Suppressor macrophage (primary cell): ENCODE measurements around the gene ICE1.
"Not testable (repeated sequence)": the region's sequence is repeated elsewhere in the genome, so short reads cannot be mapped to it uniquely, and the experiment has no call there.

Experiments
- DNase-seq, 4 experiments: peaks; one replicate each; pipeline ENCODE4 v3.0.0-alpha.2; 2020 to 2022

Gene ICE1

DNA sequence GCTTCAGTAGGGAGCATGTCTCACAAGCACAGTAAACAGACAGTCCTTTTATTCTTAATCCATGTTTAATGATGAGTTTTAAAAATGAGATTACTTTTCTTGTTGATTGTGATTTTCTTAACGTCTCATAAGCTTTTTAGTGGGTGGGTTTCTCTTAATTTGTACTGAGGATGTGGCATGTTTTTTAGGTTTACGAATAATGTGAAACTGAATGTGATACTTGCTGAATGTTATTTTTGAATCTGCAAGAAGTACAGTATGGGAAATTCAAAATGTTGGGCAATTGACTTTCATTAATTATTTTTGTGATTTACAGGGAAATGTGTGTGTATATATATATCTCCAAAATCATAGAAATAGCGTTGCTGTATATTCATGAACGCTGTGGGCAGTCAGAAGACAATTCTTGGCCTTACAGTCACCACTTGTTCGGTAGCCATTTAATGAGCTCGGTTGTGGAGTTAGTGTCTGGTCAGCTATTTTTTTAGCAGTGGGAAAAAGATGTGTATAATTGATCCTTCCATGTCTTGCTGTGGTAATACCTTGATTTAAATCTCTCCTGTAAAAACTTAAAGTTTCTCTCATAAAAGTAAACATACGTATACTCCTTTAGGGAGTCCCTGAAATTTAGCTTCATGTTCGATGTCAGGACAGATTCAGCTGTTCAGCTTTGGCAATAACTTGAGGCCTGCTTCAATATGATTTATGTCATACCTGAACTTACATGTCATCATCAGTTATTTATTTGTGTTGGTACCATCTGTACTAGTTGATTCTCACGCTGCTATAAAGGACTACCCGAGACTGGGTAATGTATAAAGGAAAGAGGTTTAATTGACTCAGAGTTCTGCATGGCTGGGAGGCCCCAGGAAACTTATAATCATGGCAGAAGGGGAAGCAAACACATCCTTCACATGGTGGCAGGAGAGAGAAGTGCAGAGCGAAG is 15.0 kb downstream of the ICE1 start:
- DNase-seq = no peak

DNA sequence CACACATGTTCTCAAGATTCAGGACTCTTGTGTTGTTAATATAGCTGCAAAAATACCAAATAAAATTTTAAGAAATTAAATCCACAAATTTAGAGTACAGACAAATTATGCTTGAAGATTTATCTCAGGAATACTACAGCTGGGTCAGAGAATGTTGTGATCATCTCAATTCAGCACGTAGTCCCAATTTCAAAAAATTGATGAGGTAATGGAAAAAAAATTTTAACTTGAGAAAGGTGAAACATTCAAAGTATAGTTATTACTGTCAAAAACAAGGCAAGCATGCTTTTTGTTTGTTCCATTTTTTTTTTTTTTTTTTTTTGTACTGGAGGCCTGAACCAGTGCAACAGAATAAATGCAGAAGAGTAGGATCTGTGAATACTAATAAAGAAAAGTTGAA is 29.4 kb downstream of the ICE1 start:
- DNase-seq = no peak

DNA sequence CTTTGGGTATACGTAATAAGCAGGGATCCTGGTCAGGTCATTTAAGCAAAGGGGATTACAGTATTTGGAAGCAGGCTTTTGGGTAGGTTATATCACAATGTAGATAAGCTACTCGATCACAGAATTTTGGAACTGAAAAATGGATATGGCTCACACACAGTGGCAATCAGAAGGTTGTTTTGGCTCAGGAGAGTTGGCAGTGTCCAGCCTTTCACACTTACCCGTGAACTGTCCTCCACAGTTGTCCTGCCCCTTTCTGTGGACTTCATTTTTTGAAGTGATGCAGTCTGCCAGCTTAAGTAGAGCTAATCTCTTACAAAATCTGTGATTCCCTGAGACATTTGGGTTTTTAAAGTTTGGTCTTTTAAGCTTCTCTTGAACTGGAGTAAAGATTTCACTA is 30.7 kb downstream of the ICE1 start:
- no peak for DNase-seq

DNA sequence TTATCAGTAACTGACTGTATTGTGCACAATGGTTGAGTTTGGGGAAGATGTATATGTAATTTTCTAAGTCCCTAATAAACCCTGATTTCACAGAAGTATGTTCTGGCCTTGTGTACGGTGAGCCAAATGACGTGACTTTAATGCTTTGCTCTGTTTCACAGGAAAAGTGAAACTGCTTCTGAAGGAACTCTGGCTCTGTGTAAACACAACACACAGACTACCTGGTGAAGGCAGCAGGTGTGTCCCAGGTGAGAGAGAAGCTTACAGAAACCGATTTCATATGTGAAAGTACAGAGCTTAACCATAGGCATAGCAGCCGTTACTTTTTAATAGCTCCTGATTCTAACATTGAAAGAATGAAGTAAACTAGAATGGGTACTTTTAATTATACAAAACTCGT is 31.9 kb downstream of the ICE1 start:
- DNase-seq = no peak

DNA sequence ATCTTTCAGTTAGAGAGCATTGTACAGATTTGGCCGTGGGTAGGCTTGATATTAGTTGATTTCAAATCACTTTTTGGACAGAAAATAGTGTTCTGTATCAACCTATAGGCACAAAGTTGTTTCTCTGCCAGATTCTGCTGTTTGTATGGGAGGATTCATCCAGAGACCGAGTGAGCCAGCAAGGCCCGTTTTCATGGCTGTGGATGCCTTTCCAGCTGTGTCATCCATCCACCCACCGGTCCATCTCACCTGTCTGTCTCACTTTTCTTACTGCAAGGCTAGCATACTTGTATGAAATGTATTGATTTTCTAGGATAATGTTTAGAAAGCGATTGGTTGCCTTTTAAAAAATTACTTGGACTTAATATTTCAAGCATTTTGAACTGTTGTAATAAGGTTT is 34.4 kb downstream of the ICE1 start:
- no peak for DNase-seq

DNA sequence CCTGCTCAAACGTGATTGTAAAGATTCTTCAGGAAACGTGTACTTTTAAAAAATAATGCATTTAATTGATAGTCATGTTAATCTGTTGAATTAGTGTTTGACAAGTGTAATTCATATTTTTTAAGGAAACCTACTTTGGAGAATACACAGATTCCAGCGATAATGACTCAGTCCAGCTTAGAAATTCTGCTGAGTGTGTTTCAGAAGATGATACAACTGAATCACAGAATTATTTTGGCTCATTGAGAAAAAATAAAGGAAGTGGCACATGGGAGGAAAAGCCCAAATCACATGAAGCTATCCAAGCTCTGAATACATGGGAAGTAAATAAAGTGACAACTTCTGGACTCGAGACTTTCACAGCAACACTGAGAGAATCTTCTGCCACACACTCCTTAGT is 37.8 kb downstream of the ICE1 start:
- peak in 3 of 4 experiments; percentile 13 to 49 (median 36) for DNase-seq

DNA sequence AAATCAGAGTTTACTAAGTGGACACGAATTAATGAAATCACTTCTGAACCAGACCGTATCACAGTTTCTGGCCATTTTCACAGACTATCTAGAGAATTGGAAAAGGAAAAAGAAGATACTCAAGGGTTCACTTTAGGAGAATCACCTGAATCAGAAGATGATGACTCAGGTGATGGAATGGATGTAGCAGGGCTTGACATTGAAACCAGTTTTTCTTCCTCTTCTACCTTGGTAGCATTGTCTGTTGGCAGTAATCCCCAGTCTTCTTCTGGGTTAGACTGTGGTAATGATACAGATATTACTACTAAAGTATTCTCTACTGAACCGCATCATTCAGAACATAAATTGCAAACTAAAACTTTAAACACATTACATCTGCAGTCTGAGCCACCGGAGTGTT is 38.5 kb downstream of the ICE1 start:
- no peak for DNase-seq

DNA sequence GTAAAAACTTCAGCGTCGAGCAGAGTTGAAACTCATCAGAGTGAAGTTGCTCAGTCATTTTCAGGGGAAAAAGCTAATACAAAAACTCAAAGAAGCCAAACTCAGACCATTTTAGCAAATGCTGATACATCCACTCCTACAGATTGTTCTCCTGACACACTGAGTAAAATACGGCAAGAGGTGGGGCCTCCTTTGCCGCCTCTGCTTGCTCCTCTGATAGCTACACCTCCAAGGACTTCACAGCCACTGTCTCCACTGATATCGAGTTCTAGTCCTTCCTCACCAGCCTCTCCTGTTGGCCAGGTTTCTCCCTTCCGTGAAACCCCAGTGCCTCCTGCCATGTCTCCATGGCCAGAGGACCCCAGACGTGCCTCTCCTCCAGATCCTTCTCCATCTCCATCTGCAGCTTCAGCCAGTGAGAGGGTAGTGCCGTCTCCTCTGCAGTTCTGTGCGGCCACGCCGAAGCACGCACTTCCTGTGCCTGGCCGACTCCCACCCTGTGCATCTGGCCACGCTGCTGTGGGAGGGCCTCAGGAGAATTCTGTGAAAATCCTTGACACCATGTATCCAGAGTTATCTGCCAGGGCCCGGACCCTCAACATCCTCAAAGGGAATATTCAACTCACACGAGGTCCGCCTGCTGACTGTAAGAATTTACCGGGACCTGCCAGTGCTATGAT is 41.7 kb downstream of the ICE1 start:
- no peak for DNase-seq

DNA sequence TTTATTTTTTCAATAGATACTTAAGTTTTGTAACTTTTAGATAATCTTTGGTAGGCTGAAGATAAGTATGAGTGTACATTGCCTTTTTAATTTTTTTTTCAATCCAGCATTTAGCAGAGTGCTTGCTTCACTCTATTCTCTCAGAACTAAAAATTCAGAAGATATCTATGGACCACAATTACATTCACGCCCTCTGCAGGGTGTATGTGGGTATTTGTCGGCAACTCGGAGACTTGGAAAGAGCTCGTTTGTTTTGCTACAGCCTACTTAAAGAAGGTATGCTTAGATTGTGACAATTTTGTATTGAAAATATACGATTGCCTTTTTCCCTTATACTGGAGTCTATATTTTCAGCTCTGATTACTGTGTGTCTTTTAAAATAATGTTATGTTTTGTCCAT is 43.8 kb downstream of the ICE1 start:
- DNase-seq = no peak

DNA sequence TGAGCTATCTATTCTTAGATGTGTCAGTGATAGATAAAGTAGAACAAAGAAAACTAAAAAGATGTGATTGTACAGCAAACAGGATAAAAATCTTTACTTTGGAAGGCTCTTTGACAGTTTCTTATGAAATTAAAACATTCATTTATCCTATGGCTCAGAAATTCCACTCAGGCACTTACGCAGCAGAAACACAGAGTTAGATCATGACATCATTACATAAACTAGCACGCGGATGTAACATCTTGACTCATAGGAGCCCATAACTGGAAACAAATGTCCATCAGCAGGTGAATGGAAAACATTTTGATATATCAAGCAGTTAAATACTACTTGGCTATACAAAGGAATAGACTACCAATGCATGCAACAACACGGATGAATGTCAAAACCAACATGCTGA is 45.3 kb downstream of the ICE1 start:
- no peak for DNase-seq

DNA sequence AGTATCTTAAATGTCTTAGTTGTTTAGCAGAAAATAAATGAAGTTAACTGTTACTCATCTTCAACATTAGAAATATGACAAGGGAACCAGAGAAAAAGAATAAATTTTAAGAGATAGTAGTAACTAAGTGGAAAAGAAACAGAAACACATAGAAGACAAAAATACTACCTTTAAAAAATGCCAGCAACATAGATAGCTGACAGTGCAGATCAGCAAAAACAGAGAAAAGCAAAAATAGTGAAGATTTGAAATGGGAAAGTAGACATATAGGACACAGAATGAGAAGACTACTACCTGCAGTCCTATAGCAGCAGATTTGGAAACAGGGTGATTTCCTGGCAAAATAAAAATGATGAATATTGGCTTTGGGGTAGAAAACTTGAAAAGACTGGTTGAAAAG is 48.5 kb downstream of the ICE1 start:
- no peak for DNase-seq

DNA sequence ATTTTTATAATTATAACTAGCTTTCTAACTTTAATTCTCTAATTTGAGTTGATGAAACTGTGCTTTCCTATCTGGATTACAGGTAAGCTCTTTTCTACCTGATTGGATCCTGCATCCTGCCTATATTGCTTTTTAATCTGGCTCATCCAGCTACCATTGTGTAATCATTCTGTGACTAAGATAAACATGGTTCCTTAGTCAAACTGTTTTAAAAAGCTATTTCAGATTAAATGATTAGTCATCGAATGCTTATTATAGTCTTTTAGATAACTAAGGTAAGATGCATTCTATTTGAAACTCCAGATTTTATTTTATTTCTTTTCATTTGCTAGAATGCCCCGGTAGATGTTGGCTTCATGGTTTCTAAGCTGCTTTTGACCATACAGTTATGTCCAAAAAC is 50.7 kb downstream of the ICE1 start:
- no peak for DNase-seq

DNA sequence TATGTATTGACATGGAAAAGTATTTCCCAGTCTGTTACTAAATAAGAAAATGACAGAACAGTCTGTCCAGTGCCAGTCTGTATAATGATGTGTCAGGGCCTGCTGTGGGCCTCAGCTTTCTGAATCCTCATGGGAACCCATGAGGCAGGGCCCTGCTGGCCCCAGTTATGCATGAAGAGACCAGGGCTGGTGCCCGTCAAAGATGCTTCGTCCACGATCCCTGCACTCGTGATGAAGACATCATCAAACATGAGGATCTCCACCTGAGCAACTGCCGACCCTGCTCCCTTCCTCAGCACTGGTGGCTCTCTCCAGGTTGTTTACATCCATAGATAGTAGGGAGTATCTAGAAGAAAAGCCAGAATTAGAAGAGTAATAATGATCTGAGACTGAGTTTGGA is 52.5 kb downstream of the ICE1 start:
- no peak for DNase-seq

DNA sequence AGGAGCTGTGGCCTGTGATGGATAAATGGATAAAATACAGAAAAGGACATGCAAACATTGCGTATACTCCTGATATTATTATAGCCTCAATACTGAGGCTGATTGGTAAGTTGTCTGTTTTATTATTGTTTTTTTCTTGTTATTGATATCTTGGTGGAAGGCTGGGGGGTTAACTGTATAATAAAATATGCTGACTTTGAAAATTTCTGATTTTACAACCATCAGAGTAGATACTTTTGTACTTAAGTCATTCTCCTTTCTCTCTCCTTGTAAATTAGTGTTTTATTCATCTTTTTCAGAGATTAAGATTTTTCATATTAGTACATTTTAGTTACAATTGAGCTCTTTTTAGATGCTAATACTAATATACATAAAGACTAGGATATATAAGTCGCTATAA is 53.5 kb downstream of the ICE1 start:
- no peak for DNase-seq

DNA sequence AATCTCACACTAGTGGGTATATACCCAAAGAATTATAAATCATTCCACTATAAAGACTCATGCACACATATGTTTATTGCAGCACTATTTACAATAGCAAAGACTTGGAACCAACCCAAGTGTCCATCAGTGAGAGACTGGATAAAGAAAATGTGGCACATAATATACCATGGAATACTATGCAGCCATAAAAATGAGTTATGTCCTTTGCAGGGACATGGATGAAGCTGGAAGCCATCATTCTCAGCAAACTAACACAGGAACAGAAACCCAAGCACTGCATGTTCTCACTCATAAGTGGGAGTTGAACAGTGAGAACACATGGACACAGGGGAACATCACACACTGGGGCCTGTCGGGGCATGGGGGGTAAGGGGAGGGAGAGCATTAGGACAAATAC is 57.1 kb downstream of the ICE1 start:
- not testable (repeated sequence) for DNase-seq

DNA sequence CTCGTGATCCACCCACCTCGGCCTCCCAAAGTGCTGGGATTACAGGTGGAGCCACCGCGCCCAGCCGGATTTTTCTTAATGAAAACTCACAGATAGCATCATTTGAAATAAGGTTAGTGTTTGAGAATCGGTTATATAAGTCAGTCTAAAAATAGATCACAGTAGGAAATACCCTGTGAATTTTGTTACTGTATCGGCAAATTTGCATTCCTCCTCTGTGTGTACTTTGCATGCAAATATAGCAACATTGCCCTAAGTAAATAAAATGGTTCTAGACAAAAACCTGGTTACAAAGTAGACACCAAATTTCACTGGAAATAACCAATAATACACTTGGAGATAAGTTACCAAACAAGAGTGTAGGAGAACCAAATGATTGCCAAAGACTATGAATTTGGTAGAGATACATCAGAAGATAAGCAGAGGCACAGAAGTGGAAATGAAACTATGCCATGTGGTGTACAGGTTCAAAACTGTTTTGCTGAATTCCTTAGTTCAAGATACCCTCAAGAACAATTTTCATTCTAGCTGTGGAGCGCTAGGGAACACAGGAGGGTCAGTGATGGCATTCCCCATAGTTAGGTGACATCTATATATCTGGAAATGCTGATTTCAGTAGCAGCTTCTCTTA is 58.1 kb downstream of the ICE1 start:
- DNase-seq = no peak

DNA sequence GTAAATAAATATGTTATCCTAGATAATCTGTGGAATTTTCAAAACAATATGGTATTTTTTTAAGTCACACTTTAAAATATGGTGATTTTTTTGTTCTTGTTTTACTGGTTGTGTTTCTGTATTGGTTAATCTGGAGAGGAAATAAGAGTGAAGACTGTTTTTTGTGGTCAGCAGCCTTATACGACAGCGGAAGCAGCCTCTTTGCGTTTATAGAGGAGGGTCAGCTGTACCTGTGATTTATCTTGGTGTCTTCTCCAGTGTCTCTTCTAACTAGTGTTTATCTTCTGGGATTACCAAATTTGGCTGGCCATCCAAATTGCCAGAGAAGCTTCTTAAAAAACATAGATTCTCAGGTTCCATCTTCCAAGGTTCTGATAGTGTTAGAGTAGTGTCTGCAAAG is 58.7 kb downstream of the ICE1 start:
- DNase-seq = no peak

DNA sequence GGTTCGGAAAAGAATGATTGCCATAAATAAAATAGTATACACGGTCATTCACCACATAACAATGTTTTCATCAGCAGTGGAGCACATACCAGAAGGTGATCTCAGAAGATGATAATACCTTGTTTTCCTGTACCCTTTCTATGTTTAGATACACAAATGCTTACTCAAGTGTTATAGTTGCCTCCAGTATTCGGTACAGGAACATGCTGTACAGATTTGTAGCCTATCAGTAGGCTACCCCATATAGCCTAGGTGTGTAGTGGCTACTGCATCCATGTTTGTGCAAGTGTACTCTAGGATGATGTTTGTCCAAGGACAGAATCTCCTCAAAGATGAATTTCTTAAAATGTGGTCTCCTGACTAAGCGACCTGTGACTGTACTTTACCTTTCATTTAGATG is 59.2 kb downstream of the ICE1 start:
- DNase-seq = no peak

DNA sequence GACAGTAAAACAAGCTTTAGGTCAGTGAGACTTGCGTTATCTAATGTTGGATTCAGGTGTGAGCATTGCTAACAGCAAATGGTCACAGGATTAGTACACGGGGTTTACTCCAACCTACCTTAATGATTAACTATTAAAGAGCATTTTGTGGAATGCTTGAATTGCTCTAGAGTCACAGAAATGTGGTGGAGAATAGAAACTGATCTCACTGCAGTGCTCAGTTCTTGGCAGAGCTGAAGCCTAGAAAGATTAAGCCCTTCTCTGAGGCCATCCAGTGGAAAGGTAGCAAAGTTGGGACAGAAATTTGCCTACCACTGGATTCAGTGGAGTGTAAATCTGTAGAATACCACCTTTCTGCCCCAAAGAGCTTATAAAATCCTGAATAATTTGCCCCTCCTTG is 60.9 kb downstream of the ICE1 start:
- DNase-seq = no peak

DNA sequence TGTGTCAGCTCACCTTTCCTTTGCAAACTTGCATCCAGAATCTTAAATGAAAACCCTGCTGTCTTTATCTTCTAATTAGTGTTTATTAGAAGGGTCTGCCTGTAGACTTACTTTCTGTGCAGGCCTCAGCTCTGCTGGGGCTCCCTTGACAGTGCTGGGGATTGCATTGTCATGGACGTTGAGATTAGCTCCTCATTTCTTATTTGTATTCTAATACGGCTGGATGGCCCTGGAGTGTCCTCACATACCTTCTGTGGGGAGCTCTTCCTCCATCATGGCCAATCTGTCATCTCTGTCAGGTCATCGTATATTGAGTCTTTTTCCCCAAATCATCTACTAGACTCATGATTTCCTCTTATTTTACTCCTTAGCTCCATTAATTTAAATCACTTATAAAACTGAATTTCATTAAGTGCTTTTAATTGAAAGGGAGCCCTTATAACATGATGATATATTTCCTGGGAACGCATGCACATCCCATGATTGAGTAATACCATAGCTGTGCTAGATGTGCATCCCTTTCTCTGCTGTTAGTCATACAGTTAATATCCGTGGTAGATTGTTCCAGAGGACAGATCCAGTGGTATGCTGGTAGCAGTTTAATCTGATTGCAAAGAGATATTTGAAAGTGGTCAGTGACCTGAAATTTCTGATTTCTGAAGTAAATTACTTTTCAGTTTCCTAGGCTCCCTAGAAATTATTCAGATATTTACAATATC is 61.6 kb downstream of the ICE1 start:
- no peak for DNase-seq

DNA sequence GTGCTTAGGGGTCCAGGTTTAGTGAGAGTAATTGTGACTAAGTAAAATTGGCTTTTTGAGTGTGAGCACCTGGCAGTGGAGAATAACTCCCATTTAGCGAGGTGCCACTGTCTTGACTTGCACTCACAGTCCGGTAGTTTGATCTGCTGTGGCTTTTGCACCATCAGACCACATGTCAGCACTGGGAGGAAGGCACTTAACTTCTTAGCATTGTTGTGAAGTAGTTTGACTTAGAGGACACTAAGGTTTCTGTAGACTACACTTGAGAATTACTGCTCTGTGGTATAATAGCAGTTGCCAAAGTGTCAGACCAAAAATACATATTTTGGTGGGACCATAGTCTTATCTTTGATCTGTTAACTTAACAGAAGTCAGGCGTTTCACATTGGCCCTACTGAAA is 63.6 kb downstream of the ICE1 start:
- no peak for DNase-seq

DNA sequence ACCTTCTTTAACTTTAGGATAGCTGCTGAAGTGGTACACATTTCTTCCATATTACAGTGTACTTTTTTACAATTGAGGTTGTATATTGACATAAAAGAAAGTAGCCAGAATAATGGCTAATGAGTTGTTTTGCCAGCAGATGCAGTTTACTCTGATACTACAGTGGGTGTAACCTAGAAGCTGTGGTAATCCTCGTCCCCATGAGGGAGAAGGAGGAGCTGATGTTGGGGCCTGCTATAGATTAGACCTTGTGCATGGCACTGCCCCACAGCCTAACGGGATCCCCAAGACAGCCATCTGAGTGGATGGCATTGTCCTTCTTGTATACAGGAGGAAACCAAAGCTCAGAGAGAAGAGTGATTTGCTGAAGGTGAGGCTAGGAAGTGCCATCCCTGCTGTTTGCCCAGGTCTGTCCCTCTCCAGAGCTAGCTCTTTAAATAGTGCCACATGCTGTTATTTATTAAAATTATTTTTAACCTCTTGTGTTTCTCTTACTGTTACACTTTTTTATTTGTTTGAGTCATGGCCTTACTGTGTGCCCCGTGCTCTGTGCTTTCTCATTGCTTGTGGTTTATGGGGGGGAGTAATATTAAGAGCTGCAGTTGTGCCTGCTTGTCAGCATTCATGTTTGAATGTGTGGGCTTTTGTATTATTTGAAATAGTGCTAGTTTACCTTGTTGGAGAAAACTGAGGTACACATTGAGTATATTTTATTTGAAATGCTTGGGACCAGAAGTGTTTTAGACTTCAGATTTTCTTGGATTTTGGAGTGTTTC is 65.3 kb downstream of the ICE1 start:
- DNase-seq = no peak
